Rectal smooth muscle tissue (tissue), 1 donor: ENCODE data around the gene DYRK4.

ENCODE experiments used
- H3K27ac ChIP-seq: one replicate; pipeline ENCODE4 v1.7.0; 2013; ENCODE audit warnings: low read depth, low read length, inconsistent platforms
- H3K27me3 ChIP-seq: one replicate; pipeline ENCODE4 v1.7.0; 2013; ENCODE audit warnings: low read length; ENCODE audit not compliant: control insufficient read depth, insufficient read depth
- H3K36me3 ChIP-seq: one replicate; pipeline ENCODE4 v1.7.0; 2013; ENCODE audit warnings: low read length; ENCODE audit not compliant: control insufficient read depth, insufficient read depth
- H3K4me1 ChIP-seq: one replicate; pipeline ENCODE4 v1.7.0; 2013; ENCODE audit warnings: low read length; ENCODE audit not compliant: control insufficient read depth, insufficient read depth
- H3K4me3 ChIP-seq: one replicate; pipeline ENCODE4 v1.7.0; 2013; ENCODE audit warnings: low read length
- H3K9ac ChIP-seq: one replicate; pipeline ENCODE4 v1.7.0; 2013; ENCODE audit warnings: low read length

Gene DYRK4

GRCh38 chr12:4569261-4569660, 7.3 kb downstream of the DYRK4 start:
- Histone ChIP-seq H3K27me3 (no peaks in the 10 kb centered on the region), H3K4me3 (no peak overlapping the region), H3K9ac (no peak overlapping the region), H3K36me3 (no peaks in the 10 kb centered on the region), H3K4me1 (no peaks in the 10 kb centered on the region), H3K27ac (no peak overlapping the region)

GRCh38 chr12:4572680-4573079, 10.7 kb downstream of the DYRK4 start:
- Histone ChIP-seq H3K27me3 (no peaks in the 10 kb centered on the region), H3K36me3 (no peaks in the 10 kb centered on the region), H3K4me3 (no peak overlapping the region), H3K9ac (no peak overlapping the region), H3K4me1 (no peaks in the 10 kb centered on the region), H3K27ac (no peak overlapping the region)

GRCh38 chr12:4579305-4580102, 17.5 kb downstream of the DYRK4 start:
- no peaks in the 10 kb centered on the region for H3K36me3 ChIP-seq
- no peak overlapping the region for H3K9ac ChIP-seq
- no peak overlapping the region for H3K4me3 ChIP-seq
- no peak overlapping the region for H3K27ac ChIP-seq
- no peaks in the 10 kb centered on the region for H3K27me3 ChIP-seq
- no peaks in the 10 kb centered on the region for H3K4me1 ChIP-seq

- Histone ChIP-seq H3K4me3 (no peak overlapping the region), H3K9ac (no peak overlapping the region), H3K4me1 (no peaks in the 10 kb centered on the region), H3K27ac (no peak overlapping the region), H3K27me3 (no peaks in the 10 kb centered on the region), H3K36me3 (no peaks in the 10 kb centered on the region)
Observed at GRCh38 chr12:4580281-4580688, 18.3 kb downstream of the DYRK4 start.

DNA sequence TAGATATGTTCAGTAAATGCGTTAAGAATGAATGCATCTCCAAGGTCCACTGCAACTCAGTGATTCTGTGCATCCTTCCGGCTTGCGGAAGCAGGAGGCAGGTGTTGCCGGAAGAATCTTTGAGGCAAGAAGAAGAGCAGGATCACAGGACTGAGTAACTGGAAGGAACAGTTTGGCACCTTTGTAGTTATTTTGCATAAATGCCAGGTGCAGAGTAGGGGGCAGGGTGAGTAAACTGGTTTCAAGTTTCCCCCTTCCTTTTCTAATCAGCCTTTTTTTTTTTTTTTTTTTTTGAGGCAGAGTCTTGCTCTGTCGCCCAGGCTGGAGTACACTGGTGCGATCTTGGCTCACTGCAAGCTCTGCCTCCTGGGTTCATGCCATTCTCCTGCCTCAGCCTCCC, 22.3 kb downstream of the DYRK4 start:
- Histone ChIP-seq H3K4me1 (no peaks in the 10 kb centered on the region), H3K27ac (no peak overlapping the region), H3K4me3 (no peak overlapping the region), H3K36me3 (no peaks in the 10 kb centered on the region), H3K9ac (no peak overlapping the region), H3K27me3 (no peaks in the 10 kb centered on the region)

GRCh38 chr12:4584896-4585295, 22.9 kb downstream of the DYRK4 start:
- no peaks in the 10 kb centered on the region for H3K36me3 ChIP-seq
- H3K4me1 ChIP-seq, result no peaks in the 10 kb centered on the region
- H3K9ac ChIP-seq, result no peak overlapping the region

GRCh38 chr12:4586500-4586899, 24.5 kb downstream of the DYRK4 start:
- no peaks in the 10 kb centered on the region for H3K27me3 ChIP-seq
- no peak overlapping the region for H3K27ac ChIP-seq
- H3K4me3 ChIP-seq, result no peak overlapping the region
- H3K4me1 ChIP-seq, result no peaks in the 10 kb centered on the region
- H3K36me3 ChIP-seq, result no peaks in the 10 kb centered on the region
- H3K9ac ChIP-seq, result no peak overlapping the region

More at GRCh38 chr12:4584896-4585295, 22.9 kb downstream of the DYRK4 start:
- Histone ChIP-seq H3K4me3 (no peak overlapping the region), H3K27ac (no peak overlapping the region), H3K27me3 (no peaks in the 10 kb centered on the region)

DNA sequence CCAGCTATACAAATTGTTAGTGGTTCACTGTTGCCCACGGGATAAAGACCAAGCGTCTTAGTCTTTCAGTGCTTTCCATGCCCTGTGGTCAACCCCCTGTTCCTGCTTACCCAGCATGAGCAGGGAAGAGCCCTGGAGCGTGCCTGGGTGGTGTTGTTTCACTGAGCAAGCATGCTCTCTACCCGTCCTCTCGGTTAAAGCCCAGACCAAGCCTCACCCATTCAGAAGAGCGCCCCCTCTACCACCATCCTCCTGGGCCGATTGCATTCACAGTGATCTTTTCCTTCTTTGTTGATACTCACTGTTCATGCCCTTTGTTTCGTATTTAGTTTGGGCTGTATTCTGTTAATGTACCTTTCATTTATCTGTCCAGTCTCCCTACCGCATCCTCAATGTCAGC, 25.1 kb downstream of the DYRK4 start:
- H3K27me3 ChIP-seq, result no peaks in the 10 kb centered on the region
- no peak overlapping the region for H3K9ac ChIP-seq
- no peak overlapping the region for H3K27ac ChIP-seq
- no peaks in the 10 kb centered on the region for H3K36me3 ChIP-seq
- no peaks in the 10 kb centered on the region for H3K4me1 ChIP-seq
- H3K4me3 ChIP-seq, result no peak overlapping the region

DNA sequence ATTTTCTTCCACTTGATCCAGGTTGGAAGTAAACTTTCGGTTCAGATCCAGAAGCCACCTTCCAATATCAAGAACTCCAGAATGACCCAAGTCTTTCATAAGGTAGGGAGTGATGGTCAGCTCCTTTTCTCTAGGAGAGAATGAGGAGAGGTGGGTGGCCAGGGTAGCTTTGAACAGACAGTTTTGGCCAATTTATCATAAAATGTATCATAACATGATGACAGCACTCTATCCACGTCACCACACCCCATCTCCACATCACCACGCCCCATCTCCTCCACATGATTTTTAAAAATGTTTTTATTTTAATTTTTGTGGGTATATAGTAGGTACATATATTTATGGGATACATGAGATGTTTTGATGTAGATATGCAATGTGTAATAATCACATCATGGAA, 26.9 kb downstream of the DYRK4 start:
- Histone ChIP-seq H3K27ac (no peak overlapping the region), H3K36me3 (no peaks in the 10 kb centered on the region), H3K27me3 (no peaks in the 10 kb centered on the region), H3K9ac (no peak overlapping the region), H3K4me3 (no peak overlapping the region), H3K4me1 (no peaks in the 10 kb centered on the region)

GRCh38 chr12:4589941-4590340, 27.9 kb downstream of the DYRK4 start:
- Histone ChIP-seq H3K36me3 (no peaks in the 10 kb centered on the region), H3K4me3 (no peak overlapping the region), H3K9ac (no peak overlapping the region), H3K27ac (no peak overlapping the region), H3K4me1 (no peaks in the 10 kb centered on the region), H3K27me3 (no peaks in the 10 kb centered on the region)

DNA sequence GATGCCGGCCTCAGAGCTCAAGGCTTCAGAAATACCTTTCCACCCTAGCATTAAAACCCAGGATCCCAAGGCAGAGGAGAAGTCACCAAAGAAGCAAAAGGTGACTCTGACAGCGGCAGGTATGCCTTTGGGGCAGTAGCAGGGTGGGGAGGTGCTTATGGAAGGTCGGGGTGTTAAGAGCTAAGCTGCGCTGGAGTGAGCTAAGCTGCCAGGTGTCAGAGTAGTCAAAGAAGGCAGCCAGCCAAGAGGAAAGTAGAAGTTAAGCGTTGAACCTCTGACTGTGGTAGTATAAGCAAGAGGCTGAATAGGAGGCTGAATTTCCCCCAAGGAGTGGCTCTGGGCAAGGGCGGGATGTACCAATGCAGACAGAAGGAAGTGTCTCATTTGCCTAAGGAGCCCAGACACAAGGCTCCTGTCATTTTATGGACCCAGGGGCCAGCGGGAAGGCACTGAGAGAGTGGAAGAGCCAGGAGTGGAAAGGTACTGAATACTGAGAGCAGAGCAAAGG, 29.2 kb downstream of the DYRK4 start:
- H3K36me3 ChIP-seq, result no peaks in the 10 kb centered on the region
- no peak overlapping the region for H3K9ac ChIP-seq
- H3K4me3 ChIP-seq, result no peak overlapping the region
- no peak overlapping the region for H3K27ac ChIP-seq
- no peaks in the 10 kb centered on the region for H3K27me3 ChIP-seq
- H3K4me1 ChIP-seq, result no peaks in the 10 kb centered on the region

GRCh38 chr12:4595881-4596280, 33.9 kb downstream of the DYRK4 start:
- H3K27ac ChIP-seq, result no peak overlapping the region
- no peaks in the 10 kb centered on the region for H3K36me3 ChIP-seq
- H3K27me3 ChIP-seq, result no peaks in the 10 kb centered on the region
- H3K4me3 ChIP-seq, result no peak overlapping the region
- no peaks in the 10 kb centered on the region for H3K4me1 ChIP-seq
- no peak overlapping the region for H3K9ac ChIP-seq

DNA sequence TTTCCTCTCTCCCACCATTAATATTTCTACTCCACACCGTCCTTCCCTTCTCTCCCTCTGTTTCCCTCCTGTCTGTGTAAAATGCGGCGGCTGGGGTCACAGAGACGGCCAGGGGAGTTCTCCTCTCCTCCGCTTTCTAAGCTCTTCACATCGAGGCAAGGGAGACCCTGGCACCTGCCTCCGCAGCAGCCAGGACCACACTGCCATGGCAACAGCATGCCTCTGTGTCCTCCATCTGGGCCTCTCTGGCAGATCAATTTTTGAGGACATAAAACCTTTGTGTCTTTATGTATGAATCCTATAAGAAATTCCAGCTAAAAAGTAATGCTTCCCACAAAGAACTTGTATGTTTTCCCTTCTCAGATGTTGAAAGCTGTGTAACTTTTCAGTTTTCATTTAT, 41.4 kb downstream of the DYRK4 start:
- Histone ChIP-seq H3K4me1 (no peaks in the 10 kb centered on the region), H3K27me3 (no peaks in the 10 kb centered on the region), H3K9ac (no peak overlapping the region), H3K4me3 (no peak overlapping the region), H3K27ac (no peak overlapping the region), H3K36me3 (no peaks in the 10 kb centered on the region)
